HEK293 (cell line): ENCODE results near the gene WNT7B.
A peak's percentile ranks its signal among the peaks of the same experiment; 100 is the strongest.

Source experiments
- CTCF ChIA-PET: fragments of 350-600 bp; formaldehyde crosslinking; extraction: SDS; loops from one replicate; lab custom pipeline; 2021; ENCODE audit warnings: antibody characterized with exemption; lab: Yijun Ruan, JAX
- POLR2A ChIA-PET: fragments of 300-600 bp; formaldehyde crosslinking; extraction: SDS; loops from one replicate; lab custom pipeline; 2020; ENCODE audit warnings: antibody characterized with exemption, inconsistent platforms; lab: Yijun Ruan, JAX
- H3K27ac ChIP-seq: fragments of 200-500 bp; sonication (Bioruptor generic); 2 replicates; pipeline ENCODE4 v1.5.1; 2014; ENCODE audit warnings: low read depth, low read length, control low read depth, inconsistent platforms; ENCODE audit errors: extremely low read depth
- H3K36me3 ChIP-seq, 2 experiments: fragments of 200-500 bp in 1 of 2; sonication (Bioruptor generic) in 1 of 2; 1 replicate in 1 of 2; 2 replicates in 1 of 2; pipeline ENCODE4 v1.5.1; 2014 to 2017; ENCODE audit warnings: inconsistent platforms in 2 of 2, low read length in 2 of 2; ENCODE audit not compliant: control insufficient read depth in 2 of 2, insufficient read depth in 1 of 2
- H3K4me1 ChIP-seq: fragments of 200-500 bp; sonication (Bioruptor generic); 2 replicates; pipeline ENCODE4 v1.5.1; 2014; ENCODE audit warnings: mild to moderate bottlenecking, low read length, inconsistent platforms; ENCODE audit not compliant: control insufficient read depth, insufficient read depth
- H3K4me3 ChIP-seq: 2 replicates; pipeline ENCODE4 v1.5.1; 2011; ENCODE audit warnings: low read depth, mild to moderate bottlenecking, control low read depth, low read length, moderate library complexity
- H3K9me3 ChIP-seq: fragments of 200-500 bp; sonication (Bioruptor generic); 2 replicates; pipeline ENCODE4 v1.5.1; 2014; ENCODE audit warnings: low read depth, low read length, inconsistent platforms; ENCODE audit not compliant: control insufficient read depth, insufficient read depth
- EGR2 ChIP-seq: fragments of 450-650 bp; formaldehyde crosslinking; IDR thresholded peaks from 2 replicates; pipeline ENCODE4 v1.5.1; 2016; ENCODE audit warnings: low read depth, missing biosample characterization, missing genetic modification characterization
- MYNN ChIP-seq: fragments of 450-650 bp; formaldehyde crosslinking; IDR thresholded peaks from 2 replicates; pipeline ENCODE4 v1.5.1; 2016; ENCODE audit warnings: missing biosample characterization, missing genetic modification characterization, borderline replicate concordance
- PRDM10 ChIP-seq: fragments of 450-650 bp; formaldehyde crosslinking; IDR thresholded peaks from 2 replicates; pipeline ENCODE4 v1.5.1; 2016; ENCODE audit warnings: missing biosample characterization, missing genetic modification characterization
- WT1 ChIP-seq: fragments of 450-650 bp; formaldehyde crosslinking; IDR thresholded peaks from 2 replicates; pipeline ENCODE4 v1.5.1; 2016; ENCODE audit warnings: missing biosample characterization, missing genetic modification characterization
- ZNF155 ChIP-seq: fragments of 450-650 bp; formaldehyde crosslinking; IDR thresholded peaks from 2 replicates; pipeline ENCODE4 v1.5.1; 2016; ENCODE audit warnings: missing biosample characterization, missing genetic modification characterization
- ZNF174 ChIP-seq: fragments of 450-650 bp; formaldehyde crosslinking; IDR thresholded peaks from 2 replicates; pipeline ENCODE4 v1.5.0; 2017; ENCODE audit warnings: missing biosample characterization, mild to moderate bottlenecking, missing genetic modification characterization
- ZNF202 ChIP-seq: fragments of 450-650 bp; formaldehyde crosslinking; IDR thresholded peaks from 2 replicates; pipeline ENCODE4 v1.5.1; 2016; ENCODE audit warnings: missing biosample characterization, missing genetic modification characterization, borderline replicate concordance
- ZNF341 ChIP-seq: fragments of 450-650 bp; formaldehyde crosslinking; IDR thresholded peaks from 2 replicates; pipeline ENCODE4; 2016; ENCODE audit warnings: low read depth, missing biosample characterization, missing genetic modification characterization
- ZNF354C ChIP-seq: fragments of 450-650 bp; formaldehyde crosslinking; IDR thresholded peaks from 2 replicates; pipeline ENCODE4 v1.5.1; 2016; ENCODE audit warnings: missing biosample characterization, missing genetic modification characterization, low read depth, borderline replicate concordance
- ZNF398 ChIP-seq: fragments of 450-650 bp; formaldehyde crosslinking; IDR thresholded peaks from 2 replicates; pipeline ENCODE4 v1.5.1; 2017; ENCODE audit warnings: missing biosample characterization, missing genetic modification characterization
- ZNF510 ChIP-seq: fragments of 450-650 bp; formaldehyde crosslinking; IDR thresholded peaks from 2 replicates; pipeline ENCODE4 v1.5.1; 2018; ENCODE audit warnings: mild to moderate bottlenecking, missing genetic modification characterization, missing biosample characterization; ENCODE audit not compliant: insufficient replicate concordance
- ZNF514 ChIP-seq: fragments of 450-650 bp; formaldehyde crosslinking; IDR thresholded peaks from 2 replicates; pipeline ENCODE4 v1.5.1; 2016; ENCODE audit warnings: missing biosample characterization, missing genetic modification characterization
- ZNF704 ChIP-seq: fragments of 450-650 bp; formaldehyde crosslinking; IDR thresholded peaks from 2 replicates; pipeline ENCODE4 v1.5.1; 2016; ENCODE audit warnings: missing biosample characterization, missing genetic modification characterization
- ZSCAN5A ChIP-seq: fragments of 450-650 bp; formaldehyde crosslinking; IDR thresholded peaks from 2 replicates; pipeline ENCODE4 v1.5.1; 2016; ENCODE audit warnings: missing biosample characterization, missing genetic modification characterization
- TF ChIP-seq, protein P1 (sequence below): fragments of 450-650 bp; formaldehyde crosslinking; IDR thresholded peaks from 2 replicates; pipeline ENCODE4 v1.5.1; 2016; ENCODE audit warnings: missing biosample characterization, missing genetic modification characterization
- TF ChIP-seq, protein P2 (sequence below): fragments of 450-650 bp; formaldehyde crosslinking; IDR thresholded peaks from 2 replicates; pipeline ENCODE4 v1.5.1; 2016; ENCODE audit warnings: missing biosample characterization, missing genetic modification characterization
- TF ChIP-seq, protein P3 (sequence below): fragments of 450-650 bp; formaldehyde crosslinking; IDR thresholded peaks from 2 replicates; pipeline ENCODE4 v1.5.1; 2017; ENCODE audit warnings: missing biosample characterization, missing genetic modification characterization
- TF ChIP-seq, protein P4 (sequence below): fragments of 450-650 bp; formaldehyde crosslinking; IDR thresholded peaks from 2 replicates; pipeline ENCODE4 v1.5.1; 2016; ENCODE audit warnings: missing biosample characterization, missing genetic modification characterization, borderline replicate concordance

WNT7B gene

DNA sequence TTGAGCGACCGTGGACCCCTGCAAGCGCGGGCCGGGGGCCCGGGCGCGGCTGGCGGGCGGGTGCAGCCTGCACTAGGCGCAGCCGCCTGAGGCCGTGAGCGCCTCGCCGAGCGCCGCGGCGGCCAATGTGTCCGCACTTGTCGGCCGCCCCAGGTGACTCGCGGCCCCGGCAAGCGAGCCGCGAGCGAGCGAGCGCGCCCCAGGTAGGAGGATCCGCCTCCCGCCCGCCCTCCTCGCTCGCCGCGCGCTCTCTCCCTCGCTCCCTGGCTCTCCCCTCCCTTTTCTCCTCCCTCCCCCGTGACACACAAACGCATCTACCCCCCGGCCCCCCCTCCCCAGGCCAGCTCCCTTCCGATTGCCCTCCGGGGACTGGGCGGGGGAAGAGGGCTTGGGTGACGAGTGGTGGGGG, at the start of gene WNT7B:
Gene WNT7B, minus strand, starts transcription at position 160 of the 409 bp plus-strand sequence. CDS start 408 bp downstream, outside the sequence.
- Histone ChIP-seq H3K9me3 (no peaks in the 10 kb centered on the region), H3K4me3 (peak within 1 kb of the TSS; percentile 46), H3K36me3 (no peaks in the 10 kb centered on the region), H3K27ac (peak within 1 kb of the TSS; percentile 42; the same call in 1 of the 2 replicates), H3K4me1 (peaks cover 4% of the 10 kb centered on the region)
- POLR2A ChIA-PET = interaction anchor here (0.6 kb wide), 3 partner anchors 143 to 657 kb away, joined by 3 to 4 read pairs (median 4); no protein-coding TSS in a partner anchor
- CTCF ChIA-PET = interaction anchor here (1.0 to 1.7 kb wide), 2 partner anchors 43 to 135 kb away, joined by 3 to 4 read pairs; no protein-coding TSS in a partner anchor
- TF ChIP-seq ZNF202 (tag by site-specific recombination) (no peak), MYNN (tag by site-specific recombination) (no peak), ZSCAN5A (tag by site-specific recombination) (no peak), ZNF174 (tag by site-specific recombination) (no peak), PRDM10 (0 out of 2 replicates have a peak, but pooled peaks have one; percentile 22), ZNF155 (no peak), ZNF341 (no peak), ZNF354C (tag by site-specific recombination) (no peak), WT1 (tag by site-specific recombination) (peak; percentile 19; the same call in 1 of the 2 replicates), EGR2 (peak; percentile 39; the same call in 1 of the 2 replicates), ZNF398 (tag by site-specific recombination) (peak; percentile 96), ZNF704 (tag by site-specific recombination) (no peak), ZNF510 (tag by site-specific recombination) (no peak), ZNF514 (tag by site-specific recombination) (no peak)
- TF ChIP-seq, protein P1, sequence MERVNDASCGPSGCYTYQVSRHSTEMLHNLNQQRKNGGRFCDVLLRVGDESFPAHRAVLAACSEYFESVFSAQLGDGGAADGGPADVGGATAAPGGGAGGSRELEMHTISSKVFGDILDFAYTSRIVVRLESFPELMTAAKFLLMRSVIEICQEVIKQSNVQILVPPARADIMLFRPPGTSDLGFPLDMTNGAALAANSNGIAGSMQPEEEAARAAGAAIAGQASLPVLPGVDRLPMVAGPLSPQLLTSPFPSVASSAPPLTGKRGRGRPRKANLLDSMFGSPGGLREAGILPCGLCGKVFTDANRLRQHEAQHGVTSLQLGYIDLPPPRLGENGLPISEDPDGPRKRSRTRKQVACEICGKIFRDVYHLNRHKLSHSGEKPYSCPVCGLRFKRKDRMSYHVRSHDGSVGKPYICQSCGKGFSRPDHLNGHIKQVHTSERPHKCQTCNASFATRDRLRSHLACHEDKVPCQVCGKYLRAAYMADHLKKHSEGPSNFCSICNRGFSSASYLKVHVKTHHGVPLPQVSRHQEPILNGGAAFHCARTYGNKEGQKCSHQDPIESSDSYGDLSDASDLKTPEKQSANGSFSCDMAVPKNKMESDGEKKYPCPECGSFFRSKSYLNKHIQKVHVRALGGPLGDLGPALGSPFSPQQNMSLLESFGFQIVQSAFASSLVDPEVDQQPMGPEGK (tag by site-specific recombination) = peak; percentile 53
- TF ChIP-seq, protein P2, sequence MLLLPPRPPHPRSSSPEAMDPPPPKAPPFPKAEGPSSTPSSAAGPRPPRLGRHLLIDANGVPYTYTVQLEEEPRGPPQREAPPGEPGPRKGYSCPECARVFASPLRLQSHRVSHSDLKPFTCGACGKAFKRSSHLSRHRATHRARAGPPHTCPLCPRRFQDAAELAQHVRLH (tag by site-specific recombination) = no peak
- TF ChIP-seq, protein P3, sequence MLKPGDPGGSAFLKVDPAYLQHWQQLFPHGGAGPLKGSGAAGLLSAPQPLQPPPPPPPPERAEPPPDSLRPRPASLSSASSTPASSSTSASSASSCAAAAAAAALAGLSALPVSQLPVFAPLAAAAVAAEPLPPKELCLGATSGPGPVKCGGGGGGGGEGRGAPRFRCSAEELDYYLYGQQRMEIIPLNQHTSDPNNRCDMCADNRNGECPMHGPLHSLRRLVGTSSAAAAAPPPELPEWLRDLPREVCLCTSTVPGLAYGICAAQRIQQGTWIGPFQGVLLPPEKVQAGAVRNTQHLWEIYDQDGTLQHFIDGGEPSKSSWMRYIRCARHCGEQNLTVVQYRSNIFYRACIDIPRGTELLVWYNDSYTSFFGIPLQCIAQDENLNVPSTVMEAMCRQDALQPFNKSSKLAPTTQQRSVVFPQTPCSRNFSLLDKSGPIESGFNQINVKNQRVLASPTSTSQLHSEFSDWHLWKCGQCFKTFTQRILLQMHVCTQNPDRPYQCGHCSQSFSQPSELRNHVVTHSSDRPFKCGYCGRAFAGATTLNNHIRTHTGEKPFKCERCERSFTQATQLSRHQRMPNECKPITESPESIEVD (tag by site-specific recombination) = no peak
- TF ChIP-seq, protein P4, sequence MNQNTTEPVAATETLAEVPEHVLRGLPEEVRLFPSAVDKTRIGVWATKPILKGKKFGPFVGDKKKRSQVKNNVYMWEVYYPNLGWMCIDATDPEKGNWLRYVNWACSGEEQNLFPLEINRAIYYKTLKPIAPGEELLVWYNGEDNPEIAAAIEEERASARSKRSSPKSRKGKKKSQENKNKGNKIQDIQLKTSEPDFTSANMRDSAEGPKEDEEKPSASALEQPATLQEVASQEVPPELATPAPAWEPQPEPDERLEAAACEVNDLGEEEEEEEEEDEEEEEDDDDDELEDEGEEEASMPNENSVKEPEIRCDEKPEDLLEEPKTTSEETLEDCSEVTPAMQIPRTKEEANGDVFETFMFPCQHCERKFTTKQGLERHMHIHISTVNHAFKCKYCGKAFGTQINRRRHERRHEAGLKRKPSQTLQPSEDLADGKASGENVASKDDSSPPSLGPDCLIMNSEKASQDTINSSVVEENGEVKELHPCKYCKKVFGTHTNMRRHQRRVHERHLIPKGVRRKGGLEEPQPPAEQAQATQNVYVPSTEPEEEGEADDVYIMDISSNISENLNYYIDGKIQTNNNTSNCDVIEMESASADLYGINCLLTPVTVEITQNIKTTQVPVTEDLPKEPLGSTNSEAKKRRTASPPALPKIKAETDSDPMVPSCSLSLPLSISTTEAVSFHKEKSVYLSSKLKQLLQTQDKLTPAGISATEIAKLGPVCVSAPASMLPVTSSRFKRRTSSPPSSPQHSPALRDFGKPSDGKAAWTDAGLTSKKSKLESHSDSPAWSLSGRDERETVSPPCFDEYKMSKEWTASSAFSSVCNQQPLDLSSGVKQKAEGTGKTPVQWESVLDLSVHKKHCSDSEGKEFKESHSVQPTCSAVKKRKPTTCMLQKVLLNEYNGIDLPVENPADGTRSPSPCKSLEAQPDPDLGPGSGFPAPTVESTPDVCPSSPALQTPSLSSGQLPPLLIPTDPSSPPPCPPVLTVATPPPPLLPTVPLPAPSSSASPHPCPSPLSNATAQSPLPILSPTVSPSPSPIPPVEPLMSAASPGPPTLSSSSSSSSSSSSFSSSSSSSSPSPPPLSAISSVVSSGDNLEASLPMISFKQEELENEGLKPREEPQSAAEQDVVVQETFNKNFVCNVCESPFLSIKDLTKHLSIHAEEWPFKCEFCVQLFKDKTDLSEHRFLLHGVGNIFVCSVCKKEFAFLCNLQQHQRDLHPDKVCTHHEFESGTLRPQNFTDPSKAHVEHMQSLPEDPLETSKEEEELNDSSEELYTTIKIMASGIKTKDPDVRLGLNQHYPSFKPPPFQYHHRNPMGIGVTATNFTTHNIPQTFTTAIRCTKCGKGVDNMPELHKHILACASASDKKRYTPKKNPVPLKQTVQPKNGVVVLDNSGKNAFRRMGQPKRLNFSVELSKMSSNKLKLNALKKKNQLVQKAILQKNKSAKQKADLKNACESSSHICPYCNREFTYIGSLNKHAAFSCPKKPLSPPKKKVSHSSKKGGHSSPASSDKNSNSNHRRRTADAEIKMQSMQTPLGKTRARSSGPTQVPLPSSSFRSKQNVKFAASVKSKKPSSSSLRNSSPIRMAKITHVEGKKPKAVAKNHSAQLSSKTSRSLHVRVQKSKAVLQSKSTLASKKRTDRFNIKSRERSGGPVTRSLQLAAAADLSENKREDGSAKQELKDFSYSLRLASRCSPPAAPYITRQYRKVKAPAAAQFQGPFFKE = no peak
